ENCODE measurements around the gene PIK3R5. TPM values are rescaled to one million over a fixed set of nuclear protein-coding genes. Genes with fewer than 3 reads are reported as not detected.

The PIK3R5 gene
- total RNA-seq, 1 donor: 184 TPM

GRCh38 chr17:8964801-8965393 lies 610 bp downstream of the PIK3R5 start:
- H3K27me3 ChIP-seq (ENCODE audit: insufficient read depth, low read length): no peaks in the 10 kb centered on the region
- peaks cover 72% of the 10 kb centered on the region for H3K4me1 ChIP-seq (ENCODE audit: insufficient read depth, low read length)
- no peaks in the 10 kb centered on the region for H3K9me3 ChIP-seq (ENCODE audit: low read depth, low read length)
- peak overlapping the region; percentile 82 for H3K4me3 ChIP-seq (ENCODE audit: low read length)

GRCh38 chr17:8963647-8964258 lies 1.8 kb downstream of the PIK3R5 start:
- H3K4me3 ChIP-seq (ENCODE audit: low read length): peak overlapping the region; percentile 82

DNA sequence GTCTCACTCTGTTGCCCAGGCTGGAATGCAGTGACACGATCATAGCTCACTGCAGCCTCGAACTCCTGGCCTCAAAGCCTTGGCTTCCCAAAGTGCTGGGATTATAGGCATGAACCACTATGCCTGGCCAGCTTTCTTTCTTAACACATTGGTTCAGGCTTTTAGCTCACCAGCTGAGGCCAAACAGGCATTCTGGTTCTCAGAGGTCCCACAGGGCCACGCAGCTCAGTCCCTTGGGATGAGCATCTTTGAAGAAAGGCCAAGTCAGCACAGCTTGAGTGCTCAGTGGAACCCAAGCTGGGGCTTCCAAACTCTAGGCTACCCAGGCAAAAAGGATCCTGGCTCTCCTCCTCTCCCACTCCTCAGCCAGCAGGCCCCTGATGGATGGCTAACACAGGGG lies 2.5 kb downstream of the PIK3R5 start:
- no peaks in the 10 kb centered on the region for H3K9me3 ChIP-seq (ENCODE audit: low read depth, low read length)
- H3K4me3 ChIP-seq (ENCODE audit: low read length): no peak overlapping the region

More at GRCh38 chr17:8963647-8964258, 1.8 kb downstream of the PIK3R5 start:
- Histone ChIP-seq H3K9me3 (ENCODE audit: low read depth, low read length) (no peaks in the 10 kb centered on the region), H3K4me1 (ENCODE audit: insufficient read depth, low read length) (peaks cover 75% of the 10 kb centered on the region), H3K27me3 (ENCODE audit: insufficient read depth, low read length) (no peaks in the 10 kb centered on the region)

GRCh38 chr17:8961829-8962228 lies 3.7 kb downstream of the PIK3R5 start:
- no peaks in the 10 kb centered on the region for H3K27me3 ChIP-seq (ENCODE audit: insufficient read depth, low read length)

More for the DNA sequence above, 2.5 kb downstream of the PIK3R5 start:
- Histone ChIP-seq H3K4me1 (ENCODE audit: insufficient read depth, low read length) (peaks cover 81% of the 10 kb centered on the region), H3K27me3 (ENCODE audit: insufficient read depth, low read length) (no peaks in the 10 kb centered on the region)

DNA sequence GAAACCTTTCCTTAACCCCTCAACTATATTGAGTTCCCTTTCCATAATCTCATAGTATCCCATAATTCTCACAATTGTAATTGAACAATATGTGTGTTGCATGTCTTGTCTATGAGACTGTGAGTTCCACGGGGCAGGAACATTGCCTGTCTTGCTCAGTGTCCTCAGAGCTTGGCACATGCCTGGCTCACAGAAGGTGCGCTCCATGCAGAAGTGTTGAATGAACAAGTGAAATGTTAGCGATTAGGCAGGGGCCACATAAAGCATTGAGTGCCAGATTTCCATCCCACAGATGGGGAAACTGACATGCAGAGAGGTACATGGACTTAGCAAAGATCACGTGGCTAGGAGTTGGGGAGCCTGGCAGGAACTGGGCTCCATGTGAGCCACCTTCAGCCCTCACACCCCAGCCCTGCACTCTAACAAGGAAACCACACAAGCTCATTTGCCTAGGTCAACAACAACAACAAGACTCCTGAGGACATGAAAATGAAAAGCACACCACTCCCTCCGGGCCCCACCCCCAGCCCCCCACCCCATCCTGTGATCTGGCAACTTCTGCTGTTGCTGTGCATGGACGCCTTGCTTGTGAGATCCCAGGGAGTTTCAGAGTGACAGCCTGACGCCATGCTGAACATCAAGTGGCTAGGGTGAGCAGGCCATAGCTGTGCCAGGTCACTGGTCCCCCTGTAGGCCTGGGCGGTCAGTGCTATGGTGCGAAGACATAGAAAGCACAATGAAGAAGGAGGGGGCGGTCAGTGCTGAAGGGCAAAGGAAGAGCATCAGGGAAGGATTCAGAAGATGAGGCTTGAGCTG lies 5.0 kb downstream of the PIK3R5 start:
- Histone ChIP-seq H3K9me3 (ENCODE audit: low read depth, low read length) (no peaks in the 10 kb centered on the region), H3K4me1 (ENCODE audit: insufficient read depth, low read length) (peaks cover 86% of the 10 kb centered on the region), H3K4me3 (ENCODE audit: low read length) (no peak overlapping the region), H3K27me3 (ENCODE audit: insufficient read depth, low read length) (no peaks in the 10 kb centered on the region)

More at GRCh38 chr17:8961829-8962228, 3.7 kb downstream of the PIK3R5 start:
- Histone ChIP-seq H3K9me3 (ENCODE audit: low read depth, low read length) (no peaks in the 10 kb centered on the region), H3K4me3 (ENCODE audit: low read length) (no peak overlapping the region), H3K4me1 (ENCODE audit: insufficient read depth, low read length) (peaks cover 81% of the 10 kb centered on the region)

DNA sequence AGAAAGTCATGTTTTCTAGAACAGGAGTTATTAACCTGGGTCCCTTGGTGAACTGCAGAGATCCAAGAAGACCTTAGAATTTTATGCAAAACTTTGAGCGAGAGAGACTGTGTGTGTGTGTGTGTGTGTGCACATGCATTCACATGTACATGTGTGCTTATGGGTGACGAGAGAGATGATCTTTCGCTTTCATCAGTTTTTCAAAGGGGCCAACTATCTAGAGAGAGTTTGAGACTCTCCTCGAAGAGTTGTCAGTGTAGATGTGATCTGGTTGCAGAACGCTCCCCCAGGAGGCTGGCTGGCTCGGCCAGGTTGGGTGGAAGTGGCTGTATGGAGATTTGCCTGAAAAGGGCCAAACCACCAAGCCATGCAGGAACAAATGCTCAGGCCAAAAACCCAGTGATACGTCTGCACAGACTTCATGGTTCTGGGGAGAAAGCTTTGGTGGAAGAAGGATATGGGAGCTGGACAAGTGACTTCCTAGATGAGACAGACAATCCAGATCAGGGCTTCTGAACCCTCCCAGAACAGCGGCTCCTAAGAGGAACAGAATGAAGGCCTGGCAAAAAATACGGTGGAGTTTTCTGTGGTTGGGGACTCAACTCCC lies 6.1 kb downstream of the PIK3R5 start:
- H3K4me1 ChIP-seq (ENCODE audit: insufficient read depth, low read length): peaks cover 95% of the 10 kb centered on the region
- no peak overlapping the region for H3K4me3 ChIP-seq (ENCODE audit: low read length)
- no peaks in the 10 kb centered on the region for H3K9me3 ChIP-seq (ENCODE audit: low read depth, low read length)
- no peaks in the 10 kb centered on the region for H3K27me3 ChIP-seq (ENCODE audit: insufficient read depth, low read length)

DNA sequence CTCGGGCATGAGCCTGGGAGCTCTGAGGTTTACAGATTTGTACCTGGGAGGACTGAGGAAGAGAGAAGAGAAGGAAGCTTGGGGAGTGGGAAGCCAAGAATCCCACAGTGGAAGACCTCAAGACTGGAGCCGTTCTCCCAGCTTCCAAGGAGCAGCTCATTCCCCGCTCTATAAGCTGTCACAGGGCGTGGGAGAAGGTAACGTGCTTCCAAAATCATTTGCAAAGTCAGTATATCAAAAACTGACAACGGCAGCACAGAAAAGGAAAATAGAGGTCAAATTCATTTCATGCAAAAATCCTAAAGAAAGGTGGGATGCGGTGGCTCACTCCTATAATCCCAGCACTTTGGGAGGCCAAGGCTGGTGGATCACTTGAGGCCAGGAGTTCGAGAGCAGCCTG lies 7.8 kb downstream of the PIK3R5 start:
- Histone ChIP-seq H3K4me3 (ENCODE audit: low read length) (no peak overlapping the region), H3K27me3 (ENCODE audit: insufficient read depth, low read length) (no peaks in the 10 kb centered on the region), H3K4me1 (ENCODE audit: insufficient read depth, low read length) (peaks cover 95% of the 10 kb centered on the region), H3K9me3 (ENCODE audit: low read depth, low read length) (no peaks in the 10 kb centered on the region)

DNA sequence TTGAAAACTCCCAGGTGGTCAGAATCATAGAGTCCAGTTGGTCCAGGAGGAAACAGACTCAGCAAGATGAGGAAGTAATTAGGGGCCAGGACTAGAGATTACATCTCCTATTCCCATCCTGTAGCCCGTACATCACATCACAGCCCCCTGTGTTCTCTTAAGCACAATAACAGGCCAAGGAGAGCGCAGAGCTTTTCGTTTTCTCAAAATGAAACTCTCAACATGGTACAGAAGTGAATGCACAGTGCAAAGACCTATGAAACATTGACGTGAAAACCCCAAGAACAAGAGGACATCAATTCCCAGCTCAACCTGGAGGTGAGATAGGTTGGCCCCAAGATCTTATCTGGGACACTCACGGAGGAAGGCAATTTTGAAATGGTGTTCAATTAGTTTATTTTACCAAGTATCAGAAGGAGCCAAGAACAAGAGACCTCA lies 9.0 kb downstream of the PIK3R5 start:
- H3K4me1 ChIP-seq (ENCODE audit: insufficient read depth, low read length): peaks cover 98% of the 10 kb centered on the region
- no peak overlapping the region for H3K4me3 ChIP-seq (ENCODE audit: low read length)
- H3K9me3 ChIP-seq (ENCODE audit: low read depth, low read length): no peaks in the 10 kb centered on the region
- H3K27me3 ChIP-seq (ENCODE audit: insufficient read depth, low read length): no peaks in the 10 kb centered on the region

DNA sequence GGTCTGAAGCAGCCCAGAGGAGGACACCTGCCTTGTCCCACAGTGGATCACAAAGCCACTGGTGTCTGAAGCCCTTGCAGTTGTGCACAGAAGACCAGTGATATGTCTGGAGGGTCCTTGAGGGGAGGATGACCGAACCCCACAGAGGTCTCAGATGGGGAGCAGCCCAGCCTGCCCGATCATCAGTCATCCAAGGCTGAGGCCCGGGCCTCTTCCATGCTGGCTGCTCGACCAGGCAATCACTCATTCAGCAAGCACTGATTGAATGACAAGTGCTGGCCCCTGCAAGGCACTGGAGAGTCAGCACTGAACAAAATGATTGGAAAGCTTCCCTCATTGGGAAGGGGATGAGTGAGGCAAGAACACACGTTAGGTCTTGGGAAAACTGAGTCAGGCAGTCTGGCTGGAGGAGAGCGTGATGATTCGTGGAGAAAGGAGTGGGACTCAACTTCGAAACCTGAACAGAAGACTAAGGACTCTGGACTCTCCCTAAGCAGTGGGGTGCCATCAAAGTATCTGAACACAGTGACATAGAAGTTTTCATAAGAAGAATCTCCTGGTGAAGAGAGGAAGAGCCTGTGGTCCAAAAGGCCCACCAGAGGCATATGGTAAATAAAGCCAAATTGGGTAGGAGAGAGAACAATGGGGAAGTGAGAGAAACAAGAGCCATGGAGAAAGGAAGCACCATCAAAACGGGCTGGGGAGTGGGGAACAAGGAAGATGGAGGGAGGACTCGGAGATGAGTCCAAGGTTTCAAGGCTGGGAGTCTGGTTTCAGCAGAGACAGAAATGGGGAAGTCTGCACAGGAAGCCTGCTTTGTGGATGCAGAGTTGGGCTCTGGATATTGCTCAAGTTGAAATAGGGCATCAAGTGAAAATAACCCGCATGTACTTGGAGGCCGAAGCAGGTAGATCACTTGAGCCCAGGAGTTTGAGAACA lies 10.2 kb downstream of the PIK3R5 start:
- H3K27me3 ChIP-seq (ENCODE audit: insufficient read depth, low read length): no peaks in the 10 kb centered on the region
- H3K4me1 ChIP-seq (ENCODE audit: insufficient read depth, low read length): peaks cover 96% of the 10 kb centered on the region
- no peaks in the 10 kb centered on the region for H3K9me3 ChIP-seq (ENCODE audit: low read depth, low read length)
- H3K4me3 ChIP-seq (ENCODE audit: low read length): no peak overlapping the region

GRCh38 chr17:8954339-8954738 lies 11.2 kb downstream of the PIK3R5 start:
- Histone ChIP-seq H3K27me3 (ENCODE audit: insufficient read depth, low read length) (no peaks in the 10 kb centered on the region), H3K4me1 (ENCODE audit: insufficient read depth, low read length) (peaks cover 94% of the 10 kb centered on the region), H3K4me3 (ENCODE audit: low read length) (no peak overlapping the region), H3K9me3 (ENCODE audit: low read depth, low read length) (no peaks in the 10 kb centered on the region)

DNA sequence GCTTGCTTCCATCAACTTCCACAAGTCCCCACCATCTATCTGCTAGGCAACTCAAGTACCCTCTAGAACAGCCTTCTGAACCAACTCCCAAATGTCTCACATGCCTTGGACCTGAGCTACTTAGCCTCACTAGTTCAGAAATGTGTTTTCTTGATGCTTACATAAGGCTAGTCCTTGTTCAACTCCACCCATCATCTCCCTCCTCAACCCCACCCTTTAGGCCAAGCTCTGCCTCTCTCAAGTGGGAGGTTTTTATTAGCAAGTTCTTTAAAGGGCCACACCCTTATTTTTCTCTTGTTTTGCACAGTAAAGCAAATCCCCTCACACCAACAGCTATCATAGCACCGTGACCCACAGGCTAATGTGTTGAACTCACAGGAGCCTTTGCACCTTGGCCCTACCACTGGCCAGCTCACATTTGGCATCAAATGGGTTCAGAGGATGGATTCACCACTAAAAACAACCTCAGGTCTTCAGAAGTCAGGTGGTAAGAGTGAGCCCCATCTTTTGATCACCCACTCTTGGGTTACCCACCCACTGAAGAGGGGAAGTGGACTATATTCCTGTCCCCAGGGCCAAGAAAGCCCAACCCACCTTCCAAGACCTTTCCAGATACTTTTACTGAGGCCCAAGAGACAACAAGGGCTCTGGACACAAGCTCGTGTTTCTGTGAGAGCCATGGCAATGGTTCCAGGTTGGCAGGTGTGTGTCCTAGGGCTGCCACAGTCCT lies 12.2 kb downstream of the PIK3R5 start:
- no peak overlapping the region for H3K4me3 ChIP-seq (ENCODE audit: low read length)
- no peaks in the 10 kb centered on the region for H3K27me3 ChIP-seq (ENCODE audit: insufficient read depth, low read length)
- peaks cover 94% of the 10 kb centered on the region for H3K4me1 ChIP-seq (ENCODE audit: insufficient read depth, low read length)
- no peaks in the 10 kb centered on the region for H3K9me3 ChIP-seq (ENCODE audit: low read depth, low read length)

GRCh38 chr17:8952191-8952590 lies 13.3 kb downstream of the PIK3R5 start:
- H3K4me1 ChIP-seq (ENCODE audit: insufficient read depth, low read length): peaks cover 91% of the 10 kb centered on the region
- no peaks in the 10 kb centered on the region for H3K27me3 ChIP-seq (ENCODE audit: insufficient read depth, low read length)
- H3K4me3 ChIP-seq (ENCODE audit: low read length): no peak overlapping the region
- H3K9me3 ChIP-seq (ENCODE audit: low read depth, low read length): no peaks in the 10 kb centered on the region

- peaks cover 91% of the 10 kb centered on the region for H3K4me1 ChIP-seq (ENCODE audit: insufficient read depth, low read length)
- no peaks in the 10 kb centered on the region for H3K9me3 ChIP-seq (ENCODE audit: low read depth, low read length)
- no peaks in the 10 kb centered on the region for H3K27me3 ChIP-seq (ENCODE audit: insufficient read depth, low read length)
- H3K4me3 ChIP-seq (ENCODE audit: low read length): no peak overlapping the region
Observed at GRCh38 chr17:8951206-8951605, 14.3 kb downstream of the PIK3R5 start.

Measured in mononuclear cell (primary cell).